ACHN (cell line): ENCODE data around the gene CDK5RAP1.
"Not testable (repeated sequence)": the region's sequence is repeated elsewhere in the genome, so short reads cannot be mapped to it uniquely, and the experiment has no call there.

ENCODE experiments used
- DNase-seq: peaks from one replicate; pipeline ENCODE4 v3.0.0-alpha.2; 2015
- in situ Hi-C: cut with HindIII; loops from 2 replicates; pipeline ENCODE4 v1.10.0; 2017; ENCODE audit warnings: low sequenced_read_pairs, low pct_ligation_motif_present, low pct_unique_long_range_greater_than_20kb

Gene CDK5RAP1

DNA sequence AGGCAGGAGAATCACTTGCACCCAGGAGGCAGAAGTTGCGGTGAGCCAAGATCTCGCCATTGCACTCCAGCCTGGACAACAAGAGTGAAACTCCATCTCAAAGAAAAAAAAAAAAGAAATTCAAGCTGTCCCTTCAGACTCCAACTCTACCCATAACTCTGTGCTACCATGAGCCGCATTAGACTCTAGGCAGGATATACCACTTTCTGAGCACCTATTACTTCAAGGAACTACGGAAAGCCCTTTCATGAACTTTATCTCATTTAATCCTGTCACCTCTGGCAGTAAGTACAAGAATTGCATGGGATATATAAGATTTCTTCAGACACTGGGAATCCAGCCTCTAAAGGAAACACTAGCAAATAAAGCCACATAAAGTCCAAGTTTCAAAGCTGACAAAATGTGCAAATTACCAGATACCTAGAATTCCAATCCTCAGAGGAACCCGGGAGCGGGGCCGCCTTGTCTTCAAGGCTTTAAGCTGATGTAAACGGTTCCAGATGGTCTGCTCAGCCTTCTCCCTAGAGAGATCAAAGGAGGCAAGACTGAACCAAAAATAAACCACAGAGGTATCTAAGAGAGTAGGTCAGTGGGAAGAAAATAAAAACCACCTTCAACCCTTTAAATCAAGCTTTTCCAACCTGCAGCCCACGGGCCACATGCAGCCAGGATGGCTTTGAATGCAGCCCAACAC is 9.4 kb downstream of the CDK5RAP1 start:
- DNase-seq, result no peak
- in situ Hi-C loops, result no loop called here

GRCh38 chr20:33389326-33389725 is 12.0 kb downstream of the CDK5RAP1 start:
- in situ Hi-C loops, result not testable (repeated sequence)

DNA sequence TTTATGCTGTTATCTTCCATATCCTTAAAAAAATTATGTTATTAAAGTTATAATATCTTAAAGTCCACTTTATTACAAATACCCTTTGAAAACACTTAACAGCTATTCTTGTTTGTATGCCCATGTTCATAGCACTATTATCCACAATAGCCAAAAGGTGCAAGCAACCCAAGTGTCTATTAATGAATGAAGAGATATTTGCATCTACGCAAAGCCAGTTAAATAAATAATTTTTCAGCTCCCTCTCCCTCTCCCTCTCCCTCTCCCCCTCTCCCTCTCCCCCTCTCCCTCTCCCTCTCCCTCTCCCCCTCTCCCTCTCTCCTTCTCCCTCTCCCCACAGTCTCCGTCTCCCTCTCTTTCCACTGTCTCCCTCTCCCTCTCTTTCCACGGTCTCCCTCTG is 13.1 kb downstream of the CDK5RAP1 start:
- in situ Hi-C loops, result no loop called here
- DNase-seq, result no peak

More at GRCh38 chr20:33389326-33389725, 12.0 kb downstream of the CDK5RAP1 start:
- not testable (repeated sequence) for DNase-seq

GRCh38 chr20:33387177-33387576 is 14.1 kb downstream of the CDK5RAP1 start:
- DNase-seq, result peak; percentile 17
- in situ Hi-C loops, result no loop called here

- in situ Hi-C loops, result no loop called here
- no peak for DNase-seq
These were observed 14.6 kb downstream of the CDK5RAP1 start for GRCh38 chr20:33386673-33387072.

DNA sequence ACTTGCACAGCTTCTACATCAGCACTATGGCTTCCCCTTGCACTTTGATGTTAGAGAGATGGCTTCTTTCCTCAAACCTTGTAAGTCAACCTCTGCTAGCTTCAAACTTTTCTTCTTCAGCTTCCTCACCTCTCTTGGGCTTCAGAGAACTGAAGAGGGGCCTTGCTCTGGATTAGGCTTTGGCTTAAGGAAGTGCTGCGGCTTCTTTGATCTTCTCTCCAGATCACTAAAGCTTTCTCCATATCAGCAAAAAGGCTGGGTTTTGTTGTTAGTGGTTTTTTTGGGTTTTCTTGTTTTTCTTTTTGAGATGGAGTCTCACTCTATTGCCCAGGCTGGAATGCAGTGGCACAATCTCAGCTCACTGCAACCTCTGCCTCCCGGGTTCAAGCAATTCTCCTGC is 24.0 kb downstream of the CDK5RAP1 start:
- in situ Hi-C loops, result no loop called here

DNA sequence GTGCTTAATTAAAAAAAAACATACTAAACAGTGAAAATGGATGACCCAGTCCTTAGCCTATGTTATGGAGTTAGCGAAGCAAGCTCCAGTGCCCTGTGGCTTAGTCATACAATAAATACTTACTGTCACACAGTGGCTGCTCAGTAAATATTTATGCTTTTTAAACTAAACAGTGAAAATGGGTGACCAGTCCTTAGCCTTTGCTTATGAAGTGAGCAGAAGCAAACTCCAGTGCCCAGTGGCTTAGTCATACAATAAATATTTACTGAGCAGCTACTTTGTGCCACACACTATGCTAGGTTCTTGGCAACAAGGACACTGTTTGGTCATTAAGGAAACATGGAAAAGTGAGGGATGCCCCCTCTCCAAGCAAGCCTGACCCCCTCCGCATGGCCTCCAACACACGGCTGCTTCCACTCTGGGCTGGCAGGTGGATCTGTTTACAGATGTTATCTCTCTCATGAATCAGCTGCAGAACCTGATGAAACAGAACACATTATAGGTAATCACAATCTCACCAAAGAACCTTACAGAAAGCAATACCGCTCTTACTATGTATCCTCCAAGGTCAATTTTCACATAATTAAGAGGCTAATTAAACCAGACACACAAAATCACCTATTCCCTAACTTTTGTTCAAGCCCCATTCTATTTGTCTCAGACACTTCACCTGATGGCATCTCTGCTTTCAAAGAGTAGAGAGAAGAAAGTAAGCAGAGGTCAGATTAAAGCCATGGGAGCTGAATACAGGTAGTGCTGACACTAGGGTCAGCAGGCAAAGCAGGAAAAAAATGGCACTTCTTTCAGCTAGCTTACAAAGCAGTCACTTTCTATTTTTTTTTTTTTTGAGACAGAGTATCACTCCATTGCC is 27.3 kb downstream of the CDK5RAP1 start:
- in situ Hi-C loops, result no loop called here

More for the DNA sequence above, 24.0 kb downstream of the CDK5RAP1 start:
- DNase-seq, result no peak

GRCh38 chr20:33372993-33373441 is 28.3 kb downstream of the CDK5RAP1 start:
- DNase-seq, result peak; percentile 17
- in situ Hi-C loops, result no loop called here

More for the DNA sequence above, 27.3 kb downstream of the CDK5RAP1 start:
- no peak for DNase-seq

DNA sequence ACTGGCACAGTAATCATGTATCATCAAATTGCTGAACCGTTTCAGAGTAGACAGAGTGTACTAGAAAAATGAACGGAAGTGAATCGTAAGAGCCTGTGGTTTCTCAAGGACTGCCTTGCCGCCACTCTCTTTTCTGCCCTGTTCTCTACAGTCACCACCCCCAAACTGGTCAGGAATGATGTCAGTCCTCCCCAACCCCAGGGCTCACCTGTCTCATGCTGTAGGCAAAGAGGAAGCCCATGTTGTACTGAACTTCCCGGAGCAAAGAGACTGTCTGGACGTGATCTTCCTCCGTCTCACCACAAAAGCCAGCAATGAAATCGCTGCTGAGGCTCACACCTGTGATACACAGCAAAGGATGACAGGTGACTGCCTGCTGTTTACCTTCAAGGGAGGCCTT is 31.0 kb downstream of the CDK5RAP1 start:
- peak; percentile 38 for DNase-seq
- in situ Hi-C loops, result no loop called here

- no peak for DNase-seq
- in situ Hi-C loops, result no loop called here
These were observed 38.4 kb downstream of the CDK5RAP1 start for GRCh38 chr20:33362898-33363297.

DNA sequence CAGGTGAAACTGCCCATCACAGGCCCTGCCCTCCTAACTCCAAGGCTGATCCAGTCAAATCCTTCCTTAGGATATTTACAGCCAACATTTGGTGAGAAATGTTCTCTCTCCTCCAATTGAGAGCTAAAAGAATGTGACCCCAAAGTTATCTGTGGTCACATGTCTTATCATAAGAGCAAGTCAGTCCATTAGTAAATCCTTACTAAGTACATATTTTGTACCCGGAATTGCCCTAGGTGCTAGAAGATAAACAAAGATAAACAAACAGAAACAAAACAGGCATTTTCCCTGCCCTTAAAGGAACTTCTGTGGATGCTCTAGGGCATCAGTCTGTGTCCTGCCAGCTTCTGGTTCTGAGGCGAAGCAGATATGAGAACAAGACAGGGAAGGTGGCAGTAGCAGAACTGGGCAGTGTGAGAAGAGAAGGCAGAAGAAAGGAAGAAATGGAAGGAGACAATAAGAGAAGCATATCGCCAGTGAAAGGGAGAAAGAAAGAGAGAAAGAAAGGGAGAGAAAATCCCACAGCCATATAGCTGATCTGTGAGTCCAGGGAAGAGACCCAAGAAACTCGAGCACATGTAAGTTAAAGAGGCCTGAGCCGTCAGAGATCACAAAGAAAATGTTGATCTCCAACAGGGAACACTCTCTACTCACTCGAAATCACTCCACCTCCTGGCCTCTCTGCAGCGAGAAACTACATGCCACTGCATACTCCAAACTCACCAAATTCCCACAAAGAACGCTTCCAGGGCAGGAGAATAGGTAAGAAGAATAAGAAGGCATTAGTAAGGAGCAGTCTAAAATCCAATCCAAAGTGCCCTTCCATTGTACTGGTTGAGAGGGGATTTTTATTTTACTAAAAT is 41.7 kb downstream of the CDK5RAP1 start:
- in situ Hi-C loops, result no loop called here
- DNase-seq, result no peak

GRCh38 chr20:33353013-33353402 is 48.3 kb downstream of the CDK5RAP1 start:
- DNase-seq, result no peak

GRCh38 chr20:33352258-33353012 is 48.9 kb downstream of the CDK5RAP1 start:
- no peak for DNase-seq
- in situ Hi-C loops, result no loop called here

More at GRCh38 chr20:33353013-33353402, 48.3 kb downstream of the CDK5RAP1 start:
- in situ Hi-C loops, result no loop called here

DNA sequence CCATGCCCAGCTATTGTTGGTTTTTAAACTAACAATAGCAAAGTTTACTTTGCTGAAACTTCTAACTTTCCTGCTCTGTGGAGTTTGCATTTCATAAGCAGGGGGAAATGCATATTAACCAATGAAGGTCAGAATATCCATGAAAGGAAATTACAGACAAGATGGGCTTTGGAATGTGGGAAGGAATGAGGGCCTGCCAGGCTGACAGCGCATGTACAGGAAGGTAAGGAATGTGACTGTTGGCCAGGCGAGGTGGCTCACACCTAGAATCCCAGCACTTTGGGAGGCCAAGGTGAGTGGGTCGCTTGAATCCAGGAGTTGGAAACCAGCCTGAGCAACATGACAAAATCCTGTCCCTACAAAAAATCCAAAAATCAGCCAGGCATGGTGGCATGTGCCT is 49.6 kb downstream of the CDK5RAP1 start:
- DNase-seq, result no peak
- in situ Hi-C loops, result no loop called here

DNA sequence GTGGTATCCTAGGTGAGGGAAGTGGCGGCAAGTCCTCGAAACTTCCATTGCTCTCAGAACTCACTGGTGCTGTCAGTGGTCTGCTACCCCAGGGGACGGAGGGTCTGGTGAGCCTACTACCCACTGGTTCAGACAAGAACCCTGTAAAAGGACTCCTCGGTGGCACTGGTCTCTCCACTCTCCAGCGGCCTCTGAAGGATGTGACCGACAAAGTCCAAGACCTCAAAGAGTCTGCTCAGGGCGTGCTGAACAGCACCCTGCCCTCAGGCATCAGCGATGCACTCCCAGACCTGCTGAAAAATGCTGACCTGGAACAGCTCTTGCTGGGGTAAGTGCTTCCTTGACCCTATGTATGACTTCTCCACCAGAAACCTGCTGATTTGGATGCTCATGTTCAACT is 51.8 kb downstream of the CDK5RAP1 start:
- in situ Hi-C loops, result no loop called here
- no peak for DNase-seq

DNA sequence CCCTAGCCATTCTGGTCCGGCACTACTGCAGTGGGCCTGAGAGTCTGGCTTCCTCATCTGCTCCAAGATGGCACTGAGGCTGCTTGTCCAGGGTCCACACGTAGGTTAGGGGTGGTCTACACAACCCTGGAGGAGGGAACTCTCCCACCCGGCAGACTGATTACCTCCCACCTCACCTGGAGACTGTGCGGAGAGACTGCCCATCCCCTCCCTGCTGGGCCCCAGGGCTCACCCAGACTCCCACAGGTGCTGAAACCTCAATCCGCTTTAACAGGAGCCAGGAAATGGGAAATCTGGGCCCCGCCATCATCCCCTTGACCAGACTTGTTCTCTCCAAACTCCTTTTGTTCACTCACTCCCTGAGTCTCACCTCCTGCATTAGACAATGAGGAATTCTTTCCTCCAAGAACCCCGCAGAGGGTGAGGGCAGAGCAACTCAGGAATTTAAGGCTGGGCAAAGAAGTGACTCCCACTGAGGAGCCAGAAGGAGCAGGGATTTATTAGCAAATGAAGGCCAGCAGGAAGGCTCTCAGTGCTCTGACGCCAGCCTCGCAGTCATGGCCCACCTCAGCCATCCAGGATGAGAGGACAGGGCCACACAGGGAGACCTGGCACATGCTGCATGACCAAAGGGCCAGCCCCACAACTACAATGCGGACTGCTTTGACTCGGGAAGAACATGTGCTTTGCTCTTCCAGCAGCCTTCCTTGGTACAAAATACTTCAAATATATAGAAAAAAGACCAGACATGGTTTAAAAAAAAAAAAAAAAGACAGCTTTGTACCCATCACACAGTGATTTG is 53.0 kb downstream of the CDK5RAP1 start:
- DNase-seq, result no peak
- in situ Hi-C loops, result no loop called here

GRCh38 chr20:33345342-33345741 is 56.0 kb downstream of the CDK5RAP1 start:
- no peak for DNase-seq
- in situ Hi-C loops, result no loop called here
